ENCODE results near the gene PAK4. TPM values are rescaled to one million over a fixed set of nuclear protein-coding genes. Genes with fewer than 3 reads are reported as not detected.

Gene PAK4
- total and polyA plus RNA-seq, 2 experiments from 2014 or later = 20.3 to 39.6 TPM

DNA sequence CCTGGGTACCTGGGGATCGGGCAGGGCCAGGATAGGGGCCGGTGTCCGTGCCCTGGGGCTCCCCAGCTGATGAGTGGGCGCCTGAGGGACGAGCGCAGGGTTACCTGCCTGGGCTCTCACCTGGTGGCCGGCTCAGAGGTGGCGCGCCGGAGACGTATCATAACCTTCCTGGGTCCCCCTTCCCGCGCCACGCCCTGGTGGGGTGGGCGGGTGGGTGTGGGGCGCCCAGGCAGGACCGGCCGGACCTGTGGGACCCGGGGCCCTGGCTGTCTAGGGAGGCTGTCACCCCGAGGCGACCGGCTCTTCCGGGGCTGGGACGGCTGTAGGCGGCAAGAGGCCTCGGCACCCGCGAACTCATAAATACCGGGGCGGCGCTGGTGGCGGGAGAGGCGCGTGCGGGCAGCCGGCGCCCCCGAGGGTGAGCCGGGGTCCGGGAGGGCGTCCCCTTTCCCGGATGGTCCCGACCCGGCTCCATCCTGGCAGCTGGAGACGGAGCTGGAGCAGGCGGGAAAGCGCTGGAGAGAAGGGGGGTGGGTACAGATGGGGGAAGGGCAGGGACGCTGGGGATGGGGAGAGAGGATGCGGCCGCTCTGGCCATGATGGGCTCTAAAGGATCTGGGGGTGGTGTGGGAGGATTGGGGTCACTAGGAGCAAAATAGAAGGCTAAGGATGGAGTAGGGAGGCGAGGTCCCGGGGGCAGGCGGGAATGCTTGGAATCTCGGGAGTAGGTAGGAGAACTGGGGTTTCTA lies 41.4 kb upstream of the PAK4 start, which contains the start of gene ACP7:
TSS of gene ACP7 (plus strand) at position 386 of the 749 bp plus-strand sequence. CDS start 902 bp downstream, outside the sequence.
- peak within 1 kb of the TSS; percentile 33 for H3K4me3 ChIP-seq
- H3K9me2 ChIP-seq (replicated peaks; ENCODE audit: insufficient read depth) = no peaks in the 10 kb centered on the region
- H2AFZ ChIP-seq = peak within 1 kb of the TSS; percentile 50
- peak within 1 kb of the TSS; percentile 86 for H3K4me2 ChIP-seq
- no peaks in the 10 kb centered on the region for H4K20me1 ChIP-seq (ENCODE audit: insufficient read depth, poor library complexity, severe bottlenecking)
- no peak for TF ChIP-seq EZH2 (IDR thresholded peaks at IDR 0.05; ENCODE audit: borderline replicate concordance)
- TF ChIP-seq EZH2phosphoT487 (IDR thresholded peaks at IDR 0.05; ENCODE audit: low read depth, severe bottlenecking, unreplicated experiment) = peak; percentile 34
- H3K79me2 ChIP-seq = no peaks in the 10 kb centered on the region
- peaks cover 38% of the 10 kb centered on the region for H3K27me3 ChIP-seq
- H3K36me3 ChIP-seq (replicated peaks; ENCODE audit: insufficient read depth, low read depth) = no peaks in the 10 kb centered on the region
- no peak within 1 kb of the TSS for H3K27ac ChIP-seq
- WGBS (ENCODE audit: low lambda C conversion rate, missing lambda C conversion rate) = 6% methylated on average over 25 of the region's 54 CpGs
- DNase-seq (ENCODE audit: low spot score) = peak; percentile 41
- no peaks in the 10 kb centered on the region for H3K9me3 ChIP-seq (ENCODE audit: low read depth)
- no peaks in the 10 kb centered on the region for H3K4me1 ChIP-seq (ENCODE audit: insufficient read depth)

DNA sequence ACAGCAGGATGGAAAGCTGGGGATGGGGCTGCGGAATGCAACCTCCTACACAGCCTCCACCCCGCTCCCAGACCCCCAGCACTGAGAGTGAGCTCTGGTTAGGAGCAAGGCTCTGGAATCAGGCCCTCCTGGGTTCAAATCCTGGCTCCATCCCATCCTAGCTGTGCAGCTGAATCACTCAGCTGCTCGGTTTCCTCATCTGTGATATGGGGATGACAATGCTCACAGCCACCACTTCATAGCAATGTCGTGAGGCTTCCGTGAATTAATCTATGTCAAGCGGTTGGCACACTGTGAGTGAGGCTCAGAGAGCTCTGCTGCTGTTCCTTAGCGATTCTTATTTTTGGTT lies 40.9 kb upstream of the PAK4 start:
- H3K4me1 ChIP-seq (ENCODE audit: insufficient read depth) = no peaks in the 10 kb centered on the region
- H3K4me3 ChIP-seq = no peak overlapping the region
- no peaks in the 10 kb centered on the region for H4K20me1 ChIP-seq (ENCODE audit: insufficient read depth, poor library complexity, severe bottlenecking)
- DNase-seq (ENCODE audit: low spot score) = no peak
- H3K4me2 ChIP-seq = peak overlapping the region; percentile 86
- H3K27ac ChIP-seq = no peak overlapping the region
- no peaks in the 10 kb centered on the region for H3K36me3 ChIP-seq (replicated peaks; ENCODE audit: insufficient read depth, low read depth)
- no peaks in the 10 kb centered on the region for H3K9me3 ChIP-seq (ENCODE audit: low read depth)
- H3K9me2 ChIP-seq (replicated peaks; ENCODE audit: insufficient read depth) = no peaks in the 10 kb centered on the region
- WGBS (ENCODE audit: low lambda C conversion rate, missing lambda C conversion rate) = 55% methylated on average over 7 of the region's 7 CpGs
- no peak overlapping the region for H2AFZ ChIP-seq
- peaks cover 38% of the 10 kb centered on the region for H3K27me3 ChIP-seq
- TF ChIP-seq EZH2phosphoT487 (IDR thresholded peaks at IDR 0.05; ENCODE audit: low read depth, severe bottlenecking, unreplicated experiment) (no peak), EZH2 (IDR thresholded peaks at IDR 0.05; ENCODE audit: borderline replicate concordance) (no peak)
- TF ChIP-seq, protein P1, sequence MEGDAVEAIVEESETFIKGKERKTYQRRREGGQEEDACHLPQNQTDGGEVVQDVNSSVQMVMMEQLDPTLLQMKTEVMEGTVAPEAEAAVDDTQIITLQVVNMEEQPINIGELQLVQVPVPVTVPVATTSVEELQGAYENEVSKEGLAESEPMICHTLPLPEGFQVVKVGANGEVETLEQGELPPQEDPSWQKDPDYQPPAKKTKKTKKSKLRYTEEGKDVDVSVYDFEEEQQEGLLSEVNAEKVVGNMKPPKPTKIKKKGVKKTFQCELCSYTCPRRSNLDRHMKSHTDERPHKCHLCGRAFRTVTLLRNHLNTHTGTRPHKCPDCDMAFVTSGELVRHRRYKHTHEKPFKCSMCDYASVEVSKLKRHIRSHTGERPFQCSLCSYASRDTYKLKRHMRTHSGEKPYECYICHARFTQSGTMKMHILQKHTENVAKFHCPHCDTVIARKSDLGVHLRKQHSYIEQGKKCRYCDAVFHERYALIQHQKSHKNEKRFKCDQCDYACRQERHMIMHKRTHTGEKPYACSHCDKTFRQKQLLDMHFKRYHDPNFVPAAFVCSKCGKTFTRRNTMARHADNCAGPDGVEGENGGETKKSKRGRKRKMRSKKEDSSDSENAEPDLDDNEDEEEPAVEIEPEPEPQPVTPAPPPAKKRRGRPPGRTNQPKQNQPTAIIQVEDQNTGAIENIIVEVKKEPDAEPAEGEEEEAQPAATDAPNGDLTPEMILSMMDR (IDR thresholded peaks at IDR 0.05; ENCODE audit: poor library complexity) = no peak
- no peaks in the 10 kb centered on the region for H3K79me2 ChIP-seq

DNA sequence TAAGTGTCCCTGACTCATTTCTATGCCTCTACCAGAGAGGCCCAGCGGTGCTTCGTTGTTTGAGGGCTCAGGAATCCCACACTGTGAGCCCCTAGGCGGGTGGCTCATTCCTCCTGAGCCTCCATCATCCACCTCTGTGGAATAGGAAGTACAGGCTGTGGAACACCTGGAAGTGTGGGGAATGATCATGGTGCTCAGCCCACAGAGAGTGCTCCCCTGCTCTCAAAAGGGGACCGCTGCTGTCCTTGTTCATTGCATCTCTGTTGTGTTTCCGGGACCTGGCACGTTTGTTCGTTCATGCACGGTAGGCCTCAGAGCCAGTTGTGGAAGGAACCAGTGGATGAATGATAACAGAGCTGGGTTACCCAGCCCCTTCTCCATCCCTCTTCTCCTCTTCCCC lies 40.2 kb upstream of the PAK4 start:
- Histone ChIP-seq H3K4me3 (no peak overlapping the region), H4K20me1 (ENCODE audit: insufficient read depth, poor library complexity, severe bottlenecking) (no peaks in the 10 kb centered on the region), H2AFZ (no peak overlapping the region), H3K27me3 (peaks cover 42% of the 10 kb centered on the region), H3K4me1 (ENCODE audit: insufficient read depth) (no peaks in the 10 kb centered on the region), H3K79me2 (no peaks in the 10 kb centered on the region), H3K9me2 (replicated peaks; ENCODE audit: insufficient read depth) (no peaks in the 10 kb centered on the region), H3K36me3 (replicated peaks; ENCODE audit: insufficient read depth, low read depth) (no peaks in the 10 kb centered on the region), H3K4me2 (no peak overlapping the region), H3K27ac (no peak overlapping the region), H3K9me3 (ENCODE audit: low read depth) (no peaks in the 10 kb centered on the region)
- no peak for DNase-seq (ENCODE audit: low spot score)
- TF ChIP-seq EZH2phosphoT487 (IDR thresholded peaks at IDR 0.05; ENCODE audit: low read depth, severe bottlenecking, unreplicated experiment) = no peak
- TF ChIP-seq EZH2 (IDR thresholded peaks at IDR 0.05; ENCODE audit: borderline replicate concordance) = no peak
- TF ChIP-seq, protein P1 (IDR thresholded peaks at IDR 0.05; ENCODE audit: poor library complexity) = no peak
- 84% methylated on average over 8 of the region's 8 CpGs for WGBS (ENCODE audit: low lambda C conversion rate, missing lambda C conversion rate)

DNA sequence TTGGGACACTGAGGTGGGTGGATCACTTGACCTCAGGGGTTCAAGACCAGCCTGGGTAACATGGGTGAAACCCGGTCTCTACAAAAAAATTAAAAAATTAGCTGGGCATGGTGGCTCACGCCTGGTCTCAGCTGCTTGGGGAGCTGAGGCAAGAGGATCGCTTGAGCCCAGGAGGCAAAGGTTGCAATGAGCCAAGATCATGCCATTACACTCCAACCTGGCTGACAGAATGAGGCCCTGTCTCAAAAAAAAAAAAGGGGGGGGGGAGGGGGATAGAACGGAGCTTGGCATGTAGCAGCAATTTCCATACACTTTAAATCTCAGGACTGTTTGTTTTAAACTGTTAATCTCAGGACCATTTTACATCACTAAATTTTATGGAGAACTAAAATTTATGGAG lies 39.2 kb upstream of the PAK4 start:
- no peak overlapping the region for H3K4me3 ChIP-seq
- H3K9me2 ChIP-seq (replicated peaks; ENCODE audit: insufficient read depth) = no peaks in the 10 kb centered on the region
- H3K4me1 ChIP-seq (ENCODE audit: insufficient read depth) = no peaks in the 10 kb centered on the region
- no peaks in the 10 kb centered on the region for H4K20me1 ChIP-seq (ENCODE audit: insufficient read depth, poor library complexity, severe bottlenecking)
- H3K4me2 ChIP-seq = no peak overlapping the region
- no peaks in the 10 kb centered on the region for H3K36me3 ChIP-seq (replicated peaks; ENCODE audit: insufficient read depth, low read depth)
- DNase-seq (ENCODE audit: low spot score) = no peak
- H3K9me3 ChIP-seq (ENCODE audit: low read depth) = no peaks in the 10 kb centered on the region
- no peak for TF ChIP-seq EZH2 (IDR thresholded peaks at IDR 0.05; ENCODE audit: borderline replicate concordance)
- TF ChIP-seq, protein P1 (IDR thresholded peaks at IDR 0.05; ENCODE audit: poor library complexity) = no peak
- no peak for TF ChIP-seq EZH2phosphoT487 (IDR thresholded peaks at IDR 0.05; ENCODE audit: low read depth, severe bottlenecking, unreplicated experiment)
- 74% methylated on average over 4 of the region's 4 CpGs for WGBS (ENCODE audit: low lambda C conversion rate, missing lambda C conversion rate)
- H3K79me2 ChIP-seq = no peaks in the 10 kb centered on the region
- H2AFZ ChIP-seq = no peak overlapping the region
- no peak overlapping the region for H3K27ac ChIP-seq
- H3K27me3 ChIP-seq = peaks cover 42% of the 10 kb centered on the region
